Suprapubic skin (tissue), 3 donors: ENCODE measurements around the gene LTBP4.
"Not testable (repeated sequence)": the region's sequence is repeated elsewhere in the genome, so short reads cannot be mapped to it uniquely, and the experiment has no call there.

Experiments used
- CTCF ChIP-seq, 2 donors: fragments of 200-600 bp in 1 of 2; fragments of 450-650 bp in 1 of 2; sonication (generic) in 1 of 2; IDR thresholded peaks; one replicate each; pipeline ENCODE4 v1.5.1; 2016 to 2019; ENCODE audit warnings: antibody characterized with exemption in 2 of 2, mild to moderate bottlenecking in 1 of 2, moderate library complexity in 1 of 2
- EP300 ChIP-seq: sonication (generic); formaldehyde crosslinking; IDR thresholded peaks from one replicate; pipeline ENCODE4 v1.6.1; 2017; ENCODE audit warnings: antibody characterized with exemption
- POLR2A ChIP-seq, 2 donors: fragments of 450-650 bp; IDR thresholded peaks; one replicate each; pipeline ENCODE4 v1.6.1; 2017; ENCODE audit warnings: antibody characterized with exemption in 2 of 2, mild to moderate bottlenecking in 2 of 2, moderate library complexity in 2 of 2

GRCh38 chr19:40652303-40652702, 51.1 kb downstream of the LTBP4 start:
- not testable (repeated sequence) for TF ChIP-seq CTCF (IDR thresholded peaks at IDR 0.05); EP300; POLR2A (IDR thresholded peaks at IDR 0.05)
